GM20431 (cell line): Measurements from ENCODE around the gene RCCD1.

Source experiments
- in situ Hi-C: fragments of 300-500 bp; cut with MseI, MboI; formaldehyde crosslinking; loops from one replicate; pipeline ENCODE4 v1.15.0; 2020; ENCODE audit warnings: low sequenced_read_pairs; ENCODE audit not compliant: unreplicated experiment

Gene RCCD1

GRCh38 chr15:90959894-90960293 lies 5.2 kb downstream of the RCCD1 start:
- in situ Hi-C loops = no loop called here

GRCh38 chr15:90960298-90961091 lies 5.8 kb downstream of the RCCD1 start:
- in situ Hi-C loops = no loop called here

- in situ Hi-C loops = no loop called here
These were observed 7.3 kb downstream of the RCCD1 start for GRCh38 chr15:90962021-90962420.

GRCh38 chr15:90966262-90966661 lies 11.6 kb downstream of the RCCD1 start:
- in situ Hi-C loops = no loop called here

GRCh38 chr15:90967206-90967605 lies 12.5 kb downstream of the RCCD1 start:
- in situ Hi-C loops = no loop called here

GRCh38 chr15:90968434-90968833 lies 13.8 kb downstream of the RCCD1 start:
- in situ Hi-C loops = no loop called here

GRCh38 chr15:90970274-90970673 lies 15.6 kb downstream of the RCCD1 start:
- in situ Hi-C loops = no loop called here

GRCh38 chr15:90972133-90972532 lies 17.4 kb downstream of the RCCD1 start:
- in situ Hi-C loops = no loop called here

GRCh38 chr15:90974216-90974615 lies 19.5 kb downstream of the RCCD1 start:
- in situ Hi-C loops = no loop called here

GRCh38 chr15:90979582-90979981 lies 24.9 kb downstream of the RCCD1 start:
- in situ Hi-C loops = no loop called here

- in situ Hi-C loops = no loop called here
These were observed 27.0 kb downstream of the RCCD1 start for GRCh38 chr15:90981681-90982080.

GRCh38 chr15:90982135-90982534 lies 27.5 kb downstream of the RCCD1 start:
- in situ Hi-C loops = no loop called here

GRCh38 chr15:90986790-90987507 lies 32.3 kb downstream of the RCCD1 start:
- in situ Hi-C loops = no loop called here

- in situ Hi-C loops = no loop called here
These were observed 33.0 kb downstream of the RCCD1 start for GRCh38 chr15:90987561-90988141.

GRCh38 chr15:90988296-90988695 lies 33.6 kb downstream of the RCCD1 start:
- in situ Hi-C loops = no loop called here

GRCh38 chr15:90989040-90989768 lies 34.5 kb downstream of the RCCD1 start:
- in situ Hi-C loops = no loop called here

- in situ Hi-C loops = no loop called here
These were observed 35.8 kb downstream of the RCCD1 start for GRCh38 chr15:90990446-90990845.

- in situ Hi-C loops = no loop called here
These were observed 37.1 kb downstream of the RCCD1 start for GRCh38 chr15:90991587-90992285.

GRCh38 chr15:90994059-90994416 lies 39.4 kb downstream of the RCCD1 start:
- in situ Hi-C loops = no loop called here
